Measurements from ENCODE around the gene PDPN.

PDPN gene

GRCh38 chr1:13587256-13588030 lies 3.8 kb downstream of the PDPN start:
- WGBS, 2 experiments: 81 to 86% methylated on average over 9 of the region's 9 CpGs
- H3K4me3 ChIP-seq (ENCODE audit: insufficient read depth, low read depth, low read length): no peak overlapping the region
- peaks cover 31% of the 10 kb centered on the region for H3K27me3 ChIP-seq (ENCODE audit: control insufficient read depth, insufficient read depth, low read length, poor library complexity, severe bottlenecking)
- H3K9me3 ChIP-seq (ENCODE audit: control insufficient read depth, low read length): no peaks in the 10 kb centered on the region
- no peak overlapping the region for H3K27ac ChIP-seq (ENCODE audit: insufficient read depth, low read depth, low read length, poor library complexity, severe bottlenecking)
- peaks cover 19% of the 10 kb centered on the region for H3K4me1 ChIP-seq (ENCODE audit: control insufficient read depth, insufficient read depth, low read length)
- H3K36me3 ChIP-seq (ENCODE audit: control insufficient read depth, insufficient read depth, low read length): no peaks in the 10 kb centered on the region

- WGBS, 2 experiments: 87 to 92% methylated on average over 10 of the region's 11 CpGs
- H3K4me3 ChIP-seq (ENCODE audit: insufficient read depth, low read depth, low read length): no peak overlapping the region
- no peaks in the 10 kb centered on the region for H3K36me3 ChIP-seq (ENCODE audit: control insufficient read depth, insufficient read depth, low read length)
- H3K27ac ChIP-seq (ENCODE audit: insufficient read depth, low read depth, low read length, poor library complexity, severe bottlenecking): no peak overlapping the region
- peaks cover 31% of the 10 kb centered on the region for H3K4me1 ChIP-seq (ENCODE audit: control insufficient read depth, insufficient read depth, low read length)
- no peaks in the 10 kb centered on the region for H3K9me3 ChIP-seq (ENCODE audit: control insufficient read depth, low read length)
- H3K27me3 ChIP-seq (ENCODE audit: control insufficient read depth, insufficient read depth, low read length, poor library complexity, severe bottlenecking): peaks cover 19% of the 10 kb centered on the region
These were observed 5.5 kb downstream of the PDPN start for GRCh38 chr1:13588946-13589796.

- Histone ChIP-seq H3K27ac (ENCODE audit: insufficient read depth, low read depth, low read length, poor library complexity, severe bottlenecking) (no peak overlapping the region), H3K27me3 (ENCODE audit: control insufficient read depth, insufficient read depth, low read length, poor library complexity, severe bottlenecking) (peaks cover 6% of the 10 kb centered on the region), H3K36me3 (ENCODE audit: control insufficient read depth, insufficient read depth, low read length) (no peaks in the 10 kb centered on the region), H3K4me1 (ENCODE audit: control insufficient read depth, insufficient read depth, low read length) (peaks cover 23% of the 10 kb centered on the region), H3K4me3 (ENCODE audit: insufficient read depth, low read depth, low read length) (no peak overlapping the region), H3K9me3 (ENCODE audit: control insufficient read depth, low read length) (no peaks in the 10 kb centered on the region)
- 95 to 96% methylated on average over 7 of the region's 7 CpGs for WGBS, 2 experiments
These were observed 6.9 kb downstream of the PDPN start for GRCh38 chr1:13590486-13590885.

- Histone ChIP-seq H3K9me3 (ENCODE audit: control insufficient read depth, low read length) (no peaks in the 10 kb centered on the region), H3K36me3 (ENCODE audit: control insufficient read depth, insufficient read depth, low read length) (no peaks in the 10 kb centered on the region), H3K27me3 (ENCODE audit: control insufficient read depth, insufficient read depth, low read length, poor library complexity, severe bottlenecking) (no peaks in the 10 kb centered on the region), H3K4me3 (ENCODE audit: insufficient read depth, low read depth, low read length) (no peak overlapping the region), H3K27ac (ENCODE audit: insufficient read depth, low read depth, low read length, poor library complexity, severe bottlenecking) (no peak overlapping the region), H3K4me1 (ENCODE audit: control insufficient read depth, insufficient read depth, low read length) (peaks cover 16% of the 10 kb centered on the region)
- 35 to 37% methylated on average over 10 of the region's 10 CpGs for WGBS, 2 experiments
These were observed 10.0 kb downstream of the PDPN start for GRCh38 chr1:13593511-13594131.

GRCh38 chr1:13595411-13595810 lies 11.8 kb downstream of the PDPN start:
- no peaks in the 10 kb centered on the region for H3K36me3 ChIP-seq (ENCODE audit: control insufficient read depth, insufficient read depth, low read length)
- peaks cover 16% of the 10 kb centered on the region for H3K4me1 ChIP-seq (ENCODE audit: control insufficient read depth, insufficient read depth, low read length)
- H3K27me3 ChIP-seq (ENCODE audit: control insufficient read depth, insufficient read depth, low read length, poor library complexity, severe bottlenecking): no peaks in the 10 kb centered on the region
- H3K27ac ChIP-seq (ENCODE audit: insufficient read depth, low read depth, low read length, poor library complexity, severe bottlenecking): no peak overlapping the region
- WGBS, 2 experiments: 93 to 94% methylated on average over 10 of the region's 10 CpGs
- no peaks in the 10 kb centered on the region for H3K9me3 ChIP-seq (ENCODE audit: control insufficient read depth, low read length)
- no peak overlapping the region for H3K4me3 ChIP-seq (ENCODE audit: insufficient read depth, low read depth, low read length)

GRCh38 chr1:13597166-13597565 lies 13.5 kb downstream of the PDPN start:
- H3K4me1 ChIP-seq (ENCODE audit: control insufficient read depth, insufficient read depth, low read length): peaks cover 16% of the 10 kb centered on the region
- no peak overlapping the region for H3K27ac ChIP-seq (ENCODE audit: insufficient read depth, low read depth, low read length, poor library complexity, severe bottlenecking)
- no peaks in the 10 kb centered on the region for H3K27me3 ChIP-seq (ENCODE audit: control insufficient read depth, insufficient read depth, low read length, poor library complexity, severe bottlenecking)
- no peak overlapping the region for H3K4me3 ChIP-seq (ENCODE audit: insufficient read depth, low read depth, low read length)
- H3K36me3 ChIP-seq (ENCODE audit: control insufficient read depth, insufficient read depth, low read length): no peaks in the 10 kb centered on the region
- no peaks in the 10 kb centered on the region for H3K9me3 ChIP-seq (ENCODE audit: control insufficient read depth, low read length)
- 91 to 92% methylated on average over 7 of the region's 7 CpGs for WGBS, 2 experiments

- Histone ChIP-seq H3K4me1 (ENCODE audit: control insufficient read depth, insufficient read depth, low read length) (peaks cover 12% of the 10 kb centered on the region), H3K27me3 (ENCODE audit: control insufficient read depth, insufficient read depth, low read length, poor library complexity, severe bottlenecking) (no peaks in the 10 kb centered on the region), H3K9me3 (ENCODE audit: control insufficient read depth, low read length) (no peaks in the 10 kb centered on the region), H3K36me3 (ENCODE audit: control insufficient read depth, insufficient read depth, low read length) (no peaks in the 10 kb centered on the region), H3K4me3 (ENCODE audit: insufficient read depth, low read depth, low read length) (no peak overlapping the region), H3K27ac (ENCODE audit: insufficient read depth, low read depth, low read length, poor library complexity, severe bottlenecking) (no peak overlapping the region)
- WGBS, 2 experiments: 86 to 91% methylated on average over 7 of the region's 7 CpGs
These were observed 17.3 kb downstream of the PDPN start for GRCh38 chr1:13600762-13601453.

- Histone ChIP-seq H3K9me3 (ENCODE audit: control insufficient read depth, low read length) (no peaks in the 10 kb centered on the region), H3K27ac (ENCODE audit: insufficient read depth, low read depth, low read length, poor library complexity, severe bottlenecking) (no peak overlapping the region), H3K4me1 (ENCODE audit: control insufficient read depth, insufficient read depth, low read length) (peaks cover 12% of the 10 kb centered on the region), H3K4me3 (ENCODE audit: insufficient read depth, low read depth, low read length) (no peak overlapping the region), H3K27me3 (ENCODE audit: control insufficient read depth, insufficient read depth, low read length, poor library complexity, severe bottlenecking) (no peaks in the 10 kb centered on the region), H3K36me3 (ENCODE audit: control insufficient read depth, insufficient read depth, low read length) (no peaks in the 10 kb centered on the region)
- 37 to 38% methylated on average over 5 of the region's 5 CpGs for WGBS, 2 experiments
These were observed 20.5 kb downstream of the PDPN start for GRCh38 chr1:13604176-13604575.

GRCh38 chr1:13604721-13605120 lies 21.1 kb downstream of the PDPN start:
- WGBS, 2 experiments: 84 to 91% methylated on average over 3 of the region's 3 CpGs
- Histone ChIP-seq H3K36me3 (ENCODE audit: control insufficient read depth, insufficient read depth, low read length) (no peaks in the 10 kb centered on the region), H3K9me3 (ENCODE audit: control insufficient read depth, low read length) (no peaks in the 10 kb centered on the region), H3K4me3 (ENCODE audit: insufficient read depth, low read depth, low read length) (no peak overlapping the region), H3K4me1 (ENCODE audit: control insufficient read depth, insufficient read depth, low read length) (peaks cover 12% of the 10 kb centered on the region), H3K27me3 (ENCODE audit: control insufficient read depth, insufficient read depth, low read length, poor library complexity, severe bottlenecking) (no peaks in the 10 kb centered on the region), H3K27ac (ENCODE audit: insufficient read depth, low read depth, low read length, poor library complexity, severe bottlenecking) (no peak overlapping the region)

All from ectodermal cell (in vitro differentiated cells).